ENCODE measurements around the gene DFFA. TPM values are rescaled to one million over a fixed set of nuclear protein-coding genes. Genes with fewer than 3 reads are reported as not detected.
"Not testable (repeated sequence)": the region's sequence is repeated elsewhere in the genome, so short reads cannot be mapped to it uniquely, and the experiment has no call there.

DFFA gene
- total and polyA plus RNA-seq, 9 of the 15 experiments (the other 6 are each of a cell fraction or from before 2014, with no cell fraction given): 39.6 to 74.8 (median 59.2) TPM

DNA sequence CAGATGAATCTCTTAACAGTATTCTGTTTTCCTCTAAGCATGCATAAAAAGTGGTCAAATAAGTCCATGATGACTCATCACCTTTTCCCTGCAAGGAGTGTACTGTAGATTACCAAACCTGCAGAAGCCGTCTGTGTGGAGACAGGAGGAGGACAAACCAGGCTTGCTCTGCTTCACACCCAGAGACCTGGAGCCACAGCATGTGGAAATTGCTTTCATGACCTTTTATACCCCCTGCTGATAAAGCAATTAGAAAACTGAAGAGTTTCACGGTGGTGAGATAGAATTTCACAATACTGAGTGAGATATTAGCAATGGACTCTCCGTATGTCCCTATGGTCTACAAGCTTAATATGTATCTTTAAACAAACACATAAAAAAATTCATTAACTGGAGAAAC is 13.1 kb downstream of the DFFA start (continued):
- TF ChIP-seq, protein P1, sequence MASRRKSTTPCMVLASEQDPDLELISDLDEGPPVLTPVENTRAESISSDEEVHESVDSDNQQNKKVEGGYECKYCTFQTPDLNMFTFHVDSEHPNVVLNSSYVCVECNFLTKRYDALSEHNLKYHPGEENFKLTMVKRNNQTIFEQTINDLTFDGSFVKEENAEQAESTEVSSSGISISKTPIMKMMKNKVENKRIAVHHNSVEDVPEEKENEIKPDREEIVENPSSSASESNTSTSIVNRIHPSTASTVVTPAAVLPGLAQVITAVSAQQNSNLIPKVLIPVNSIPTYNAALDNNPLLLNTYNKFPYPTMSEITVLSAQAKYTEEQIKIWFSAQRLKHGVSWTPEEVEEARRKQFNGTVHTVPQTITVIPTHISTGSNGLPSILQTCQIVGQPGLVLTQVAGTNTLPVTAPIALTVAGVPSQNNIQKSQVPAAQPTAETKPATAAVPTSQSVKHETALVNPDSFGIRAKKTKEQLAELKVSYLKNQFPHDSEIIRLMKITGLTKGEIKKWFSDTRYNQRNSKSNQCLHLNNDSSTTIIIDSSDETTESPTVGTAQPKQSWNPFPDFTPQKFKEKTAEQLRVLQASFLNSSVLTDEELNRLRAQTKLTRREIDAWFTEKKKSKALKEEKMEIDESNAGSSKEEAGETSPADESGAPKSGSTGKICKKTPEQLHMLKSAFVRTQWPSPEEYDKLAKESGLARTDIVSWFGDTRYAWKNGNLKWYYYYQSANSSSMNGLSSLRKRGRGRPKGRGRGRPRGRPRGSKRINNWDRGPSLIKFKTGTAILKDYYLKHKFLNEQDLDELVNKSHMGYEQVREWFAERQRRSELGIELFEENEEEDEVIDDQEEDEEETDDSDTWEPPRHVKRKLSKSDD (conservative IDR thresholded peaks at IDR 0.05; ENCODE audit: low read length): no peak
- TF ChIP-seq GATA2 (CRISPR knock-in tag; IDR thresholded peaks at IDR 0.05) (0 out of 2 replicates have a peak, but pooled peaks have one; percentile 28), HLTF (IDR thresholded peaks at IDR 0.05) (no peak), NBN (IDR thresholded peaks at IDR 0.05; ENCODE audit: low read depth) (peak; percentile 63; the same call in 1 of the 2 replicates), CEBPG (CRISPR knock-in tag; IDR thresholded peaks at IDR 0.05) (peak; percentile 45; the same call in 1 of the 2 replicates), CEBPG (tag; conservative IDR thresholded peaks at IDR 0.05 in 1 of 2, IDR thresholded peaks at IDR 0.05 in 1 of 2) (peak; percentile 87 to 90)

DNA sequence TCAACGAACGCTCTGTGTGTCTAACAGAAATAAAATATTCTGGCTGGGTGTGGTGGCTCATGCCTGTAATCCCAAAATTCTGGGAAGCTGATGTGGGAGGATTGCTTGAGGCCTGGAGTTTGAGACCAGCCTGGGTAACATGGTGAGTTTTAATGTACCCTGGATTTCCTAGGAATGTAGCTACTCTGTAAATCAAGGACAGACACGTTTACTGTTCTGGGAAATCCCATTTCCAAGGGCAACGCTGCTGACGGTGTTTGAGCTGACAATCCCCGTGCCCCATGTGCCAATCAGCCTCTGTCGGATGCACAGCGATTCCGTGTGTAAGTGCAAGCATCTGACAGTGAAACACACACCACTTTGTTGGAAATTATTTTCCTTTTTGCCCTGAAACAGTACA is 14.5 kb downstream of the DFFA start:
- no peak for FAIRE-seq
- Histone ChIP-seq H3K79me2 (ENCODE audit: control insufficient read depth, insufficient read depth, low read length) (no peaks in the 10 kb centered on the region), H3K4me3 (no peak overlapping the region), H3K27me3 (ENCODE audit: control insufficient read depth in 2 of 2, insufficient read depth in 2 of 2, low read length in 2 of 2) (no peaks in the 10 kb centered on the region), H3K9me1 (ENCODE audit: control insufficient read depth, insufficient read depth, low read length) (no peaks in the 10 kb centered on the region), H3K4me2 (ENCODE audit: insufficient read depth, low read length) (no peak overlapping the region), H3K4me1 (replicated peaks in 1 of 2; ENCODE audit: control insufficient read depth in 2 of 2, insufficient read depth in 2 of 2, low read length in 2 of 2) (peaks cover 12 to 15% of the 10 kb centered on the region in 2 experiments; a peak in 4 of 5 replicates), H3K9ac (ENCODE audit: insufficient read depth in 1 of 2, low read depth in 2 of 2, low read length in 2 of 2) (no peak overlapping the region), H3K36me3 (ENCODE audit: control insufficient read depth, insufficient read depth, low read length) (peaks cover 45% of the 10 kb centered on the region), H2AFZ (ENCODE audit: low read depth, low read length) (no peak overlapping the region), H3K27ac (ENCODE audit: extremely low read depth, low read depth, low read length) (no peak overlapping the region), H4K20me1 (replicated peaks; ENCODE audit: control insufficient read depth, insufficient read depth, low read length) (no peaks in the 10 kb centered on the region), H3K9me3 (replicated peaks; ENCODE audit: control insufficient read depth, insufficient read depth, low read depth, low read length) (no peaks in the 10 kb centered on the region; the same call in 1 of the 2 replicates)
- TF ChIP-seq, protein P2, sequence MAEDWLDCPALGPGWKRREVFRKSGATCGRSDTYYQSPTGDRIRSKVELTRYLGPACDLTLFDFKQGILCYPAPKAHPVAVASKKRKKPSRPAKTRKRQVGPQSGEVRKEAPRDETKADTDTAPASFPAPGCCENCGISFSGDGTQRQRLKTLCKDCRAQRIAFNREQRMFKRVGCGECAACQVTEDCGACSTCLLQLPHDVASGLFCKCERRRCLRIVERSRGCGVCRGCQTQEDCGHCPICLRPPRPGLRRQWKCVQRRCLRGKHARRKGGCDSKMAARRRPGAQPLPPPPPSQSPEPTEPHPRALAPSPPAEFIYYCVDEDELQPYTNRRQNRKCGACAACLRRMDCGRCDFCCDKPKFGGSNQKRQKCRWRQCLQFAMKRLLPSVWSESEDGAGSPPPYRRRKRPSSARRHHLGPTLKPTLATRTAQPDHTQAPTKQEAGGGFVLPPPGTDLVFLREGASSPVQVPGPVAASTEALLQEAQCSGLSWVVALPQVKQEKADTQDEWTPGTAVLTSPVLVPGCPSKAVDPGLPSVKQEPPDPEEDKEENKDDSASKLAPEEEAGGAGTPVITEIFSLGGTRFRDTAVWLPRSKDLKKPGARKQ (CRISPR knock-in tag; IDR thresholded peaks at IDR 0.05): no peak
- WGBS (ENCODE audit: insufficient coverage, low coverage, missing lambda C conversion rate): 88% methylated on average over 9 of the region's 9 CpGs
- DNase-seq (ENCODE audit: extremely low read depth in 1 of 4, low spot score in 3 of 4): no peak
- in situ Hi-C loops (cut with MboI): no loop called here
- intact Hi-C loops (cut with micrococcal nuclease): no loop called here
- ChIA-PET CTCF (ENCODE audit: low intra/inter-chr PET ratio) (no interaction called here), POLR2A (interaction anchor here (1.2 to 1.7 kb wide), 3 partner anchors 14 to 15 kb away, joined by 3 to 6 read pairs (median 5); no protein-coding TSS in a partner anchor)
- no peak for ATAC-seq
- no TSS peak for BruUV-seq (replicated peaks)

DNA sequence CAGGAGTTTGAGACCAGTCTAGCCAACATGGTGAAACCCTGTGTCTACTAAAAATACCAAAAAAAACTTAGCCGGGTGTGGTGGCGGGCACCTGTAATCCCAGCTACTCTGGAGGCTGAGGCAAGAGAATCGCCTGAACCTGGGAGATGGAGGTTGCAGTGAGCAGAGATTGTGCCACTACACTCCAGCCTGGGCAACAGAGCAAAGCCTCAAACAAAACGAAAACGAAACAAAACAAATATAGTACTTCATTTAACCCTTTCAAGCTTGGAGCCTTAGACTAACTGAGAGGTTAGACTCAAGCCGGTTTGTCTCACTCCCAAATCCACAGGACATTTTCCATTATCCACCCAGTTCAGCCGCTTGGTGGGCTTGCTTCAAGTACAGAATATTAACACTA is 14.9 kb downstream of the DFFA start:
- POLR2A ChIA-PET: interaction anchor here (1.2 to 1.7 kb wide), 3 partner anchors 13 to 15 kb away, joined by 3 to 6 read pairs (median 5); no protein-coding TSS in a partner anchor
- H3K27ac ChIP-seq (ENCODE audit: extremely low read depth, low read depth, low read length); intact Hi-C loops (cut with micrococcal nuclease); H3K27me3 ChIP-seq (ENCODE audit: control insufficient read depth in 2 of 2, insufficient read depth in 2 of 2, low read length in 2 of 2); ATAC-seq; FAIRE-seq; H3K9me1 ChIP-seq (ENCODE audit: control insufficient read depth, insufficient read depth, low read length); H3K79me2 ChIP-seq (ENCODE audit: control insufficient read depth, insufficient read depth, low read length); CTCF ChIA-PET (ENCODE audit: low intra/inter-chr PET ratio); H3K9me3 ChIP-seq (replicated peaks; ENCODE audit: control insufficient read depth, insufficient read depth, low read depth, low read length); H3K9ac ChIP-seq (ENCODE audit: insufficient read depth in 1 of 2, low read depth in 2 of 2, low read length in 2 of 2); H4K20me1 ChIP-seq (replicated peaks; ENCODE audit: control insufficient read depth, insufficient read depth, low read length); BruUV-seq (replicated peaks); in situ Hi-C loops (cut with MboI); H2AFZ ChIP-seq (ENCODE audit: low read depth, low read length); H3K4me3 ChIP-seq; DNase-seq (ENCODE audit: extremely low read depth in 1 of 4, low spot score in 3 of 4); H3K4me2 ChIP-seq (ENCODE audit: insufficient read depth, low read length): not testable (repeated sequence)
- peaks cover 12 to 15% of the 10 kb centered on the region in 2 experiments; a peak in 4 of 5 replicates for H3K4me1 ChIP-seq (replicated peaks in 1 of 2; ENCODE audit: control insufficient read depth in 2 of 2, insufficient read depth in 2 of 2, low read length in 2 of 2)
- WGBS (ENCODE audit: insufficient coverage, low coverage, missing lambda C conversion rate): 77% methylated on average over 7 of the region's 7 CpGs
- H3K36me3 ChIP-seq (ENCODE audit: control insufficient read depth, insufficient read depth, low read length): peaks cover 41% of the 10 kb centered on the region

All from K562 (cell line).